PC-3 (cell line): ENCODE results near the gene SLC22A14. TPM values are rescaled to one million over a fixed set of nuclear protein-coding genes. Genes with fewer than 3 reads are reported as not detected.
A peak's percentile ranks its signal among the peaks of the same experiment; 100 is the strongest.

Experiments
- ATAC-seq: fragments of 200-7000 bp; cut with Tn5 transposase; 2 replicates; pipeline ENCODE4 v1.9.1; 2020; ENCODE audit warnings: mild to moderate bottlenecking, moderate library complexity
- BruUV-seq: library from RNA; stranded (reverse); fragments of 400-500 nt; replicated peaks from 2 replicates; lab custom pipeline; 2021; lab: Mats Ljungman, UMichigan
- CTCF ChIA-PET: fragments of 300-600 bp; sonication (Branson Sonifier 250); formaldehyde crosslinking; loops from one replicate; lab custom pipeline; 2022; ENCODE audit warnings: antibody characterized with exemption; lab: Charles Lee
- POLR2A ChIA-PET: fragments of 300-600 bp; sonication (Branson Sonifier 250); formaldehyde crosslinking; loops from one replicate; lab custom pipeline; 2022; ENCODE audit warnings: antibody characterized with exemption; ENCODE audit not compliant: unreplicated experiment; lab: Charles Lee
- DNase-seq: peaks from one replicate; pipeline ENCODE4 v3.0.0-alpha.2; 2015
- H2AFZ ChIP-seq: fragments of 300-600 bp; sonication (generic); 2 replicates; pipeline ENCODE4 v1.6.0; 2016; ENCODE audit warnings: antibody characterized with exemption, low read length
- H3F3A ChIP-seq: fragments of 300-600 bp; sonication (generic); one replicate; pipeline ENCODE4 v1.6.0; 2017; ENCODE audit warnings: antibody characterized with exemption, low read length, control low read depth, mild to moderate bottlenecking; ENCODE audit not compliant: unreplicated experiment
- H3K27ac ChIP-seq: fragments of 300-600 bp; sonication (generic); 2 replicates; pipeline ENCODE4 v1.5.1; 2016; ENCODE audit warnings: mild to moderate bottlenecking, low read length
- H3K27me3 ChIP-seq: fragments of 300-600 bp; sonication (generic); 2 replicates; pipeline ENCODE4 v1.6.1; 2016; ENCODE audit warnings: low read length, mixed read lengths
- H3K36me3 ChIP-seq: fragments of 300-600 bp; sonication (generic); 2 replicates; pipeline ENCODE4 v1.6.1; 2016; ENCODE audit warnings: low read depth, mixed run types, low read length, mixed read lengths
- H3K4me1 ChIP-seq: fragments of 300-600 bp; sonication (generic); 2 replicates; pipeline ENCODE4 v1.5.1; 2016; ENCODE audit warnings: low read length; ENCODE audit not compliant: insufficient read depth
- H3K4me2 ChIP-seq: fragments of 300-600 bp; sonication (generic); 2 replicates; pipeline ENCODE4 v1.6.0; 2016; ENCODE audit warnings: low read length
- H3K4me3 ChIP-seq: fragments of 300-600 bp; sonication (generic); 2 replicates; pipeline ENCODE4 v1.5.1; 2016; ENCODE audit warnings: mild to moderate bottlenecking, low read length, mixed read lengths
- H3K79me2 ChIP-seq: fragments of 300-600 bp; sonication (generic); 2 replicates; pipeline ENCODE4 v1.6.1; 2017; ENCODE audit warnings: low read length, mixed read lengths
- H3K9ac ChIP-seq: fragments of 300-600 bp; sonication (generic); 2 replicates; pipeline ENCODE4 v1.6.0; 2016; ENCODE audit warnings: mild to moderate bottlenecking, low read length
- H3K9me2 ChIP-seq: fragments of 300-600 bp; sonication (generic); replicated peaks from 2 replicates; pipeline ENCODE4 v1.6.1; 2016; ENCODE audit warnings: mixed run types, low read length, mixed read lengths
- H3K9me3 ChIP-seq: fragments of 300-600 bp; sonication (generic); 2 replicates; pipeline ENCODE4 v1.6.1; 2016; ENCODE audit warnings: low read length, mixed read lengths
- H4K20me1 ChIP-seq: fragments of 300-600 bp; sonication (generic); 2 replicates; pipeline ENCODE4 v1.6.1; 2016; ENCODE audit warnings: low read length, mixed read lengths
- EZH2 ChIP-seq: fragments of 300-600 bp; sonication (generic); IDR thresholded peaks from one replicate; pipeline ENCODE4 v1.6.1; 2017; ENCODE audit warnings: antibody characterized with exemption, mild to moderate bottlenecking, low read length; ENCODE audit not compliant: unreplicated experiment
- EZH2phosphoT487 ChIP-seq: fragments of 300-600 bp; sonication (generic); IDR thresholded peaks from 2 replicates; pipeline ENCODE4 v1.6.1; 2018; ENCODE audit warnings: mild to moderate bottlenecking, antibody characterized with exemption, low read length, borderline replicate concordance
- intact Hi-C: fragments of 100-400 bp; cut with micrococcal nuclease; formaldehyde crosslinking; loops from 2 replicates; pipeline ENCODE4 v1.9.0; 2023
- total RNA-seq: library from RNA; depleted of rRNA; stranded (reverse); fragments of >200 nt; gene quantifications from 2 replicates; pipeline ENCODE4 v1.2.3, GENCODE V29; 2014
- TF ChIP-seq, protein P1 (sequence below): fragments of 300-600 bp; sonication (generic); conservative IDR thresholded peaks from 2 replicates; pipeline ENCODE4 v1.5.1; 2017; ENCODE audit warnings: antibody characterized with exemption, low read depth, mild to moderate bottlenecking, low read length

Gene SLC22A14
- total RNA-seq, 1 experiment from 2014 or later, result 0.07 TPM

DNA sequence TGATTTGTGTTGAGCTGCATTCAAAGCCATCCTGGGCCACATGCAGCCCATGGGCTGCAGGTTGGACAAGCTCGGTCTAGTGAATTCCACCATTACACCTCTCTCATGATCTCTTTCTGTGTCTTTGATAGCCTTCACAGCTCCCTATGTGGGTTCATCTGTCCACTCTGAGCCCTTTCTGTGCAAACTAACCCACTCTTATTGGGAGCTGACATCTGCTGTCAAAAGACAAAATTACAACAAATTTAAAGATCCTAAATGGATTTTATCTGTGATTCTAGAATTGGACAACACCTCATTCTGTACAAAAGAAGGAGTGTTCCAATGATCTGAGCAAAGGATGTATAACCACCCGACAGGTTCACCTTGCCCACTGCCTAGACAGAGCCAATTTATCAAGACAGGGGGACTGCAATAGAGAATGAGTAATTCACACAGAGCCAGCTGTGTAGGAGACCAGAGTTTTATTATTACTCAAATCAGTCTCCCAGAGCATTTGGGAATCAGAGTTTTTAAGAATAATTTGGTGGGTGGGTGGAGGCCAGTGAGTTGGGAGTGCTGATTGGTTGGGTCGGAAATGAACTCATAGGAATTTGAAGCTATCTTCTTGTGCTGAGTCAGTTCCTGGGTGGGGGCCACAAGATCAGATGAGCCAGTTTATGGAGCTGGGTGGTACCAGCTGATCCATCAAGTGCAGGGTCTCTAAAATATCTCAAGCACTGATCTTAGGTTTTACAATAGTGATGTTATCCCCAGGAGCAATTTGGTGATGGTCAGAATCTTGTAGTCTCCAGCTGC lies 61.9 kb downstream of the SLC22A14 start:
- H3K9me3 ChIP-seq, result no peaks in the 10 kb centered on the region
- no peaks in the 10 kb centered on the region for H4K20me1 ChIP-seq
- no peaks in the 10 kb centered on the region for H3K36me3 ChIP-seq
- H2AFZ ChIP-seq, result no peak overlapping the region
- no peak for TF ChIP-seq EZH2phosphoT487
- TF ChIP-seq, protein P1, sequence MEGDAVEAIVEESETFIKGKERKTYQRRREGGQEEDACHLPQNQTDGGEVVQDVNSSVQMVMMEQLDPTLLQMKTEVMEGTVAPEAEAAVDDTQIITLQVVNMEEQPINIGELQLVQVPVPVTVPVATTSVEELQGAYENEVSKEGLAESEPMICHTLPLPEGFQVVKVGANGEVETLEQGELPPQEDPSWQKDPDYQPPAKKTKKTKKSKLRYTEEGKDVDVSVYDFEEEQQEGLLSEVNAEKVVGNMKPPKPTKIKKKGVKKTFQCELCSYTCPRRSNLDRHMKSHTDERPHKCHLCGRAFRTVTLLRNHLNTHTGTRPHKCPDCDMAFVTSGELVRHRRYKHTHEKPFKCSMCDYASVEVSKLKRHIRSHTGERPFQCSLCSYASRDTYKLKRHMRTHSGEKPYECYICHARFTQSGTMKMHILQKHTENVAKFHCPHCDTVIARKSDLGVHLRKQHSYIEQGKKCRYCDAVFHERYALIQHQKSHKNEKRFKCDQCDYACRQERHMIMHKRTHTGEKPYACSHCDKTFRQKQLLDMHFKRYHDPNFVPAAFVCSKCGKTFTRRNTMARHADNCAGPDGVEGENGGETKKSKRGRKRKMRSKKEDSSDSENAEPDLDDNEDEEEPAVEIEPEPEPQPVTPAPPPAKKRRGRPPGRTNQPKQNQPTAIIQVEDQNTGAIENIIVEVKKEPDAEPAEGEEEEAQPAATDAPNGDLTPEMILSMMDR, result peak; percentile 48; the same call in 1 of the 2 replicates
- no peak overlapping the region for H3K9ac ChIP-seq
- ChIA-PET CTCF (interaction anchor here (0.6 to 1.1 kb wide), 2 partner anchors 11 to 46 kb away, joined by 3 to 4 read pairs; no protein-coding TSS in a partner anchor), POLR2A (no interaction called here)
- no peak overlapping the region for H3K4me2 ChIP-seq
- intact Hi-C loops, result loop anchor here (10.0 kb wide), 1 partner anchor 321 kb away; no protein-coding TSS in a partner anchor
- no peaks in the 10 kb centered on the region for H3K9me2 ChIP-seq
- H3K27me3 ChIP-seq, result no peaks in the 10 kb centered on the region
- H3K4me3 ChIP-seq, result no peak overlapping the region
- H3K27ac ChIP-seq, result no peak overlapping the region
- H3F3A ChIP-seq, result no peaks in the 10 kb centered on the region
- H3K4me1 ChIP-seq, result peaks cover 20% of the 10 kb centered on the region
- peak; percentile 34 for DNase-seq
- H3K79me2 ChIP-seq, result peaks cover 21% of the 10 kb centered on the region
- BruUV-seq, result no TSS peak
- no peak for ATAC-seq

DNA sequence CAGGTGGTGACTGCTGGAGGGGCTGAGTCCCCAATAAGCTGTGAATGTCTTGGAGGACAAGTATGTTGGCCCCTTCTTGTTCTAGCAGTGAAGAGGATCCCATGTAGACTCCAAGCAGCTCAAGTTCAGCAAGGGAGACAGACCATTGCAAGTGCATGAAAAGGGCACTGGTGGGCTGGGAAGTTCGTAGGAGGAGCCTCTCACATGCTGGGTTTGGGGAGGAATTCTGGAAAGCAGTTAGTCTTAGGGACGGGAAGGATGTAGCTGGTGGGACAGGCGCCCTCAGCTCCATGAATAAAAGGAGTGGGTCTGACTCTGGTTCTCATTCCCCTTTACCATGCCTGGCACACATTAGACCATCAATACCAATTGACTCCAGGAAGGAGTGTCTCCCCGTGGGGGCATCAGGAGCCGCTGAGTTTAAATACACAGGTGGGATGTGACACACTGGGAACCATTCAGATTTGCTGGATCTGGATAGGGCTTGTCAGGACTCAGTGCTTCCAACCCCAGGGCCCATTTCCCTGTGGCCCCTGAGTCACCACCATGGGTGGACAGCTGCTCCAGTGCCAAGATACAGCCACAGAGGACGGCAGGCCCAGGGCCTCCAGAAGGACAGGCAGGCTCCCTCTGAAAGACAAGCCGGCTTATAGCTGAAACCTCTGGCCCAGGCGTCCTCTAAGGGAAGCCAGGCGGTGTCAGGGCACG lies 63.9 kb downstream of the SLC22A14 start:
- ChIA-PET CTCF (interaction anchor here (0.8 to 1.4 kb wide), 4 partner anchors 81 to 181 kb away, joined by 3 to 8 read pairs (median 3); partner anchors contain the start of genes OXSR1 and SLC22A13), POLR2A (no interaction called here)
- H3K27me3 ChIP-seq, result no peaks in the 10 kb centered on the region
- TF ChIP-seq, protein P1, result no peak
- TF ChIP-seq EZH2phosphoT487 (no peak), EZH2 (no peak)
- no peak for DNase-seq
- peaks cover 33% of the 10 kb centered on the region for H3K4me1 ChIP-seq
- peak overlapping the region; percentile 82; the same call in 1 of the 2 replicates for H3K4me3 ChIP-seq
- peak overlapping the region; percentile 96 for H2AFZ ChIP-seq
- no TSS peak for BruUV-seq
- peaks cover 38% of the 10 kb centered on the region for H3K79me2 ChIP-seq
- H3K9me2 ChIP-seq, result no peaks in the 10 kb centered on the region
- H3K9me3 ChIP-seq, result no peaks in the 10 kb centered on the region
- peak overlapping the region; percentile 84 for H3K4me2 ChIP-seq
- peaks cover 7% of the 10 kb centered on the region for H3K36me3 ChIP-seq
- H4K20me1 ChIP-seq, result peaks cover 7% of the 10 kb centered on the region; the same call in 1 of the 2 replicates
- intact Hi-C loops, result loop anchor here (2.0 to 10.0 kb wide), 3 partner anchors 133 to 319 kb away; no protein-coding TSS in a partner anchor
- H3K27ac ChIP-seq, result no peak overlapping the region
- H3F3A ChIP-seq, result no peaks in the 10 kb centered on the region
- peak; percentile 37 for ATAC-seq
- peak overlapping the region; percentile 91; the same call in 1 of the 2 replicates for H3K9ac ChIP-seq
